UCSD-AML1 (cell line): ENCODE data around the gene HRH2.

ENCODE experiments used
- DNase-seq: peaks from one replicate; lab custom pipeline; 2025; ENCODE audit not compliant: unreplicated experiment; lab: John Stamatoyannopoulos, UW

HRH2 gene

GRCh38 chr5:175692235-175692995, 34.5 kb downstream of the HRH2 start:
- DNase-seq: no peak

GRCh38 chr5:175692996-175693710, 35.3 kb downstream of the HRH2 start:
- no peak for DNase-seq

GRCh38 chr5:175693741-175694140, 35.9 kb downstream of the HRH2 start:
- DNase-seq: no peak

- no peak for DNase-seq
These were observed 36.7 kb downstream of the HRH2 start for GRCh38 chr5:175694371-175695160.

GRCh38 chr5:175695161-175696126, 37.6 kb downstream of the HRH2 start:
- no peak for DNase-seq

- peak; percentile 91 for DNase-seq
These were observed 38.4 kb downstream of the HRH2 start for GRCh38 chr5:175696139-175696854.

- no peak for DNase-seq
These were observed 39.0 kb downstream of the HRH2 start for GRCh38 chr5:175696855-175697198.

GRCh38 chr5:175697846-175698245, 40.0 kb downstream of the HRH2 start:
- no peak for DNase-seq

- DNase-seq: no peak
These were observed 40.7 kb downstream of the HRH2 start for GRCh38 chr5:175698401-175699115.

GRCh38 chr5:175700991-175701390, 43.1 kb downstream of the HRH2 start:
- no peak for DNase-seq

GRCh38 chr5:175701797-175702196, 43.9 kb downstream of the HRH2 start:
- DNase-seq: no peak

GRCh38 chr5:175706499-175706898, 48.6 kb downstream of the HRH2 start:
- DNase-seq: no peak

- DNase-seq: no peak
These were observed 50.0 kb downstream of the HRH2 start for GRCh38 chr5:175707751-175708375.

GRCh38 chr5:175709276-175709781, 51.5 kb downstream of the HRH2 start:
- DNase-seq: no peak

GRCh38 chr5:175710326-175710725, 52.5 kb downstream of the HRH2 start:
- no peak for DNase-seq

GRCh38 chr5:175711031-175711430, 53.2 kb downstream of the HRH2 start:
- DNase-seq: no peak

GRCh38 chr5:175711472-175712312, 53.8 kb downstream of the HRH2 start:
- DNase-seq: no peak

- no peak for DNase-seq
These were observed 54.4 kb downstream of the HRH2 start for GRCh38 chr5:175712313-175712680.
